HUES6 (cell line): ENCODE data around the gene LGALS8.

Source experiments
- H3K27ac ChIP-seq: 2 replicates; pipeline ENCODE4 v1.7.0; 2013; ENCODE audit warnings: low read depth, mild to moderate bottlenecking, low read length, inconsistent platforms
- H3K27me3 ChIP-seq: 2 replicates; pipeline ENCODE4 v1.6.1; 2013; ENCODE audit warnings: low read length; ENCODE audit not compliant: control insufficient read depth, insufficient read depth
- H3K36me3 ChIP-seq: 2 replicates; pipeline ENCODE4 v1.6.1; 2013; ENCODE audit warnings: low read length; ENCODE audit not compliant: control insufficient read depth, insufficient read depth
- H3K4me1 ChIP-seq: 2 replicates; pipeline ENCODE4 v1.6.1; 2013; ENCODE audit warnings: low read length; ENCODE audit not compliant: control insufficient read depth, insufficient read depth
- H3K4me3 ChIP-seq: 2 replicates; pipeline ENCODE4 v1.5.1; 2013; ENCODE audit warnings: low read depth, low read length
- H3K9ac ChIP-seq: one replicate; pipeline ENCODE4 v1.6.1; 2013; ENCODE audit warnings: mild to moderate bottlenecking, low read length
- H3K9me3 ChIP-seq: 2 replicates; pipeline ENCODE4 v1.6.1; 2013; ENCODE audit warnings: low read depth, low read length; ENCODE audit not compliant: control insufficient read depth, insufficient read depth

The LGALS8 gene

DNA sequence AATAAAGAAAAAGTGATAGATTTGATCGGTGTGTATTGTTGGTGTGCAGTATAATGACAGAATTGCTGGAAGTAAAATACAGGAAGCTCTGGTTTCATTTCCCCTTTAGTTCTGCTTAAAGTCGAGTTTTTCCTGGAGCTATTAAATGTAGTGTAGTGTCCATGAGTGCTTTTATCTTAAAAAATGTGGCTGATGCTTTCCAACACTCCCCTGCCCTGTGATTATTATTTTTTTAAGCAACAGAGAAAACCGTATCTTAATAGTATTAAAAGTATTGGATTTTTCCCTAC, 1.1 kb downstream of the LGALS8 start:
- no peak overlapping the region for H3K9ac ChIP-seq
- no peak overlapping the region for H3K27ac ChIP-seq
- H3K36me3 ChIP-seq, result no peaks in the 10 kb centered on the region
- H3K4me1 ChIP-seq, result peaks cover 6% of the 10 kb centered on the region; the same call in 1 of the 2 replicates
- H3K9me3 ChIP-seq, result no peaks in the 10 kb centered on the region
- H3K27me3 ChIP-seq, result peaks cover 11% of the 10 kb centered on the region
- peak overlapping the region; percentile 67 for H3K4me3 ChIP-seq

GRCh38 chr1:236526079-236526478, 2.3 kb downstream of the LGALS8 start:
- Histone ChIP-seq H3K27ac (no peak overlapping the region), H3K36me3 (no peaks in the 10 kb centered on the region), H3K4me3 (no peak overlapping the region), H3K4me1 (peaks cover 6% of the 10 kb centered on the region; the same call in 1 of the 2 replicates), H3K27me3 (peaks cover 11% of the 10 kb centered on the region), H3K9ac (no peak overlapping the region), H3K9me3 (no peaks in the 10 kb centered on the region)

GRCh38 chr1:236530286-236530685, 6.5 kb downstream of the LGALS8 start:
- no peaks in the 10 kb centered on the region for H3K27me3 ChIP-seq
- no peaks in the 10 kb centered on the region for H3K9me3 ChIP-seq
- no peak overlapping the region for H3K4me3 ChIP-seq
- no peaks in the 10 kb centered on the region; the same call in 1 of the 2 replicates for H3K4me1 ChIP-seq
- no peaks in the 10 kb centered on the region for H3K36me3 ChIP-seq
- no peak overlapping the region for H3K9ac ChIP-seq
- no peak overlapping the region for H3K27ac ChIP-seq

DNA sequence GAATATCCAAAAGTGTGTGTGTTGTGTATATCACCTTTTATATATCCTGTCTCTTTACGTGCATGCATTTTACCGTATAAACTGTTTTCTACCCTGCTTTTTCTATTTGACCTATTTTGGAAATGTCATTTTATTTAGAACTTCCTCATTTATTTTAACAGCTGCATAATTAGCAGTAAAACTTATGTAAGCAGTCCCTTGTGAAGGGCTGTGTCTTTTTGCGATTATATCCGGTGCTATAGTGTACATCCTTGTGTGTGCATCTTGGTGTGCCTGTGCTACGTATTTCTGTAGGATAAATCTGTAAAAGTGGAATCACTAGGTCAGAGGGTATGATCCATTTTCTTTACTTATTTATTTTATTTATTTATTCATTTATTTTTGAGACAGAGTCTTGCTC, 7.2 kb downstream of the LGALS8 start:
- H3K9ac ChIP-seq, result no peak overlapping the region
- H3K4me1 ChIP-seq, result no peaks in the 10 kb centered on the region; the same call in 1 of the 2 replicates

GRCh38 chr1:236532850-236533249, 9.1 kb downstream of the LGALS8 start:
- no peaks in the 10 kb centered on the region; the same call in 1 of the 2 replicates for H3K4me1 ChIP-seq
- no peaks in the 10 kb centered on the region for H3K36me3 ChIP-seq
- no peaks in the 10 kb centered on the region for H3K27me3 ChIP-seq
- no peak overlapping the region for H3K27ac ChIP-seq
- no peak overlapping the region for H3K4me3 ChIP-seq
- no peak overlapping the region for H3K9ac ChIP-seq
- H3K9me3 ChIP-seq, result no peaks in the 10 kb centered on the region

More for the DNA sequence above, 7.2 kb downstream of the LGALS8 start:
- H3K4me3 ChIP-seq, result no peak overlapping the region
- H3K27ac ChIP-seq, result no peak overlapping the region
- H3K27me3 ChIP-seq, result no peaks in the 10 kb centered on the region
- H3K9me3 ChIP-seq, result no peaks in the 10 kb centered on the region
- H3K36me3 ChIP-seq, result no peaks in the 10 kb centered on the region

GRCh38 chr1:236534151-236534651, 10.4 kb downstream of the LGALS8 start:
- Histone ChIP-seq H3K27ac (no peak overlapping the region), H3K4me3 (no peak overlapping the region), H3K27me3 (no peaks in the 10 kb centered on the region), H3K9me3 (no peaks in the 10 kb centered on the region), H3K36me3 (no peaks in the 10 kb centered on the region), H3K9ac (no peak overlapping the region), H3K4me1 (no peaks in the 10 kb centered on the region)

- no peak overlapping the region for H3K4me3 ChIP-seq
- no peaks in the 10 kb centered on the region for H3K9me3 ChIP-seq
- no peak overlapping the region for H3K27ac ChIP-seq
- H3K4me1 ChIP-seq, result no peaks in the 10 kb centered on the region
- H3K27me3 ChIP-seq, result no peaks in the 10 kb centered on the region
- peaks cover 5% of the 10 kb centered on the region; the same call in 1 of the 2 replicates for H3K36me3 ChIP-seq
- no peak overlapping the region for H3K9ac ChIP-seq
These were observed 11.4 kb downstream of the LGALS8 start for GRCh38 chr1:236535190-236535589.

GRCh38 chr1:236535662-236536161, 11.9 kb downstream of the LGALS8 start:
- Histone ChIP-seq H3K27ac (no peak overlapping the region), H3K4me1 (no peaks in the 10 kb centered on the region), H3K9ac (no peak overlapping the region), H3K4me3 (no peak overlapping the region), H3K36me3 (peaks cover 6% of the 10 kb centered on the region; the same call in 1 of the 2 replicates), H3K9me3 (no peaks in the 10 kb centered on the region), H3K27me3 (no peaks in the 10 kb centered on the region)

DNA sequence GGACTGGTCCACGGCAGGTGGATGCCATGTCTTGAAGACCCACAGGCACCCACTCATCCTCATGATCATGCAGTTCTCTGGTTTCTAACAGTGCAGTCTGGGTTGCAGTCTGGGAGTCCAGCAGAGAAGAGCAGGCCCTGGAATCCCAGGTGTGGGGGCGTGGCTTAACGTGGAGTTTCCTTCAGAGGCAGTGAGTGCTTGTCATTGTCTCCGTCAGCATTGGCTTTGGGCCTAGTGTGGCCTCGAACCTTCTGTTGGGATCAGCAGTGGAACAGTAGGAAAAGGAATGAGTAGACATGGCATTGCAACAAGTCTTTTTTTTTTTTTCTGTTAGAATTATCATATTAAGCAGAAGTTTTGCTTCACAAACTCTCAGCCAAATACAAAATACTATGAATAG, 12.8 kb downstream of the LGALS8 start:
- Histone ChIP-seq H3K4me3 (no peak overlapping the region), H3K36me3 (peaks cover 12% of the 10 kb centered on the region), H3K9ac (no peak overlapping the region), H3K4me1 (no peaks in the 10 kb centered on the region), H3K27ac (no peak overlapping the region), H3K27me3 (no peaks in the 10 kb centered on the region), H3K9me3 (no peaks in the 10 kb centered on the region)

DNA sequence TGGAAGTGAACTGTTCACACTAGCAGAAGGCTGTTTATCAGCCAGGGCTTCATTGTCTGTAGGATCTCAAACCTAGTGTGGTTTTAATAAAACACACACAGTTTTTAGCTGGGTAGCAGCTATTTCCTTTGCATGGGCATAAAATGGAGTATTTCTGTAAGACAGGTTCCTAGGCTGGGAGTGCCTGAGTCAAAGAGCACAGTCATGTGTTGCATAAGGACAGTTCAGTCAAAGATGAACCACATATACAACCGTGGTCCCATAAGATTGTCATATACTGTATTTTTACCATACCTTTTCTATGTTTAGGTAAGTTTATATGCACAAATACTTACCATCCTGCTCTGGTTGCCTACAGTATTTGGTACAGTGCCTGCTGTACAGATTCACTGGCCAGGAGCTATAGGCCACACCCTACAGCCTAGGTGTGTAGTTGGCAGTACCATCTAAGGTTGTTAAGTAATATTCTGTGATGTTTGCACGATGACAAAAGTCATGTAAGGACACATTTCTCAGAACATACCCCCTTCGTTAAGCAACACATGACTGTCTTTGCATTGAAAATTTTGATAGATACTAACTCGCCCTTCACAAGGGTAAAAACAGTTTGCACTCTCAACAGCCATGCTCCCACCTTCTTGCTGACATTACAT, 17.2 kb downstream of the LGALS8 start:
- H3K36me3 ChIP-seq, result peaks cover 53% of the 10 kb centered on the region
- no peaks in the 10 kb centered on the region for H3K4me1 ChIP-seq
- no peak overlapping the region for H3K27ac ChIP-seq
- H3K27me3 ChIP-seq, result no peaks in the 10 kb centered on the region
- no peak overlapping the region for H3K9ac ChIP-seq
- no peak overlapping the region for H3K4me3 ChIP-seq
- H3K9me3 ChIP-seq, result no peaks in the 10 kb centered on the region

DNA sequence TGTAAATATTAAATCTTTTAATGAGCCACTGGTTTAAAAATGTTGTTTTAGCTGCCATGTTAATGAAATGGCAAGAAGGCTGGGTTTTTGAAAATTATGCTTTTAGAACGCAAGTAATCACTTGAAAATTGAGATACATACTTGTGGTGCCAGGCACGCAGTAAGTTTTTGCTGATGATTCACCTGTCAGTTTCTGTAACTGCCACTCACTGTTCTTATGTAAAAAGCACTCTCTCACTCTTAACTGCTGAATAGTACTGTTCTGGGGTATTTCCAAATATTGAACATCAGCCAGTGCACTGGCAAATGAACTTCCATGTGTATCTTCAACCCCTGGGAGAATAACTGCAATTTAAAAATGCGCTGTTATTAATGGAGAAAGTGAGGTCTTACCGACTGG, 17.9 kb downstream of the LGALS8 start:
- H3K9me3 ChIP-seq, result no peaks in the 10 kb centered on the region
- no peak overlapping the region for H3K4me3 ChIP-seq
- H3K27me3 ChIP-seq, result no peaks in the 10 kb centered on the region
- no peak overlapping the region for H3K9ac ChIP-seq
- H3K4me1 ChIP-seq, result no peaks in the 10 kb centered on the region
- H3K27ac ChIP-seq, result no peak overlapping the region
- H3K36me3 ChIP-seq, result peaks cover 61% of the 10 kb centered on the region
